Measurements from ENCODE around the gene ATG14. TPM values are rescaled to one million over a fixed set of nuclear protein-coding genes. Genes with fewer than 3 reads are reported as not detected.

ATG14 gene
- total and polyA plus RNA-seq, 2 experiments from 2014 or later: 7.3 to 15.2 TPM

- no peak for DNase-seq (ENCODE audit: low spot score)
- Histone ChIP-seq H3K4me2 (no peak overlapping the region), H3K27me3 (ENCODE audit: insufficient read depth) (no peaks in the 10 kb centered on the region), H2AFZ (no peak overlapping the region), H3K9me2 (ENCODE audit: insufficient read depth) (no peaks in the 10 kb centered on the region), H3K36me3 (ENCODE audit: insufficient read depth) (no peaks in the 10 kb centered on the region), H3F3A (replicated peaks; ENCODE audit: low read depth) (no peaks in the 10 kb centered on the region), H3K79me2 (replicated peaks; ENCODE audit: insufficient read depth) (no peaks in the 10 kb centered on the region), H3K4me3 (no peak overlapping the region), H3K27ac (ENCODE audit: low read depth) (no peak overlapping the region), H4K20me1 (replicated peaks; ENCODE audit: insufficient read depth) (no peaks in the 10 kb centered on the region), H3K4me1 (ENCODE audit: insufficient read depth) (no peaks in the 10 kb centered on the region; the same call in 1 of the 2 replicates)
- Mint-ChIP-seq H3K4me3 (no peak overlapping the region), H3K36me3 (ENCODE audit: low read depth) (peaks cover 6% of the 10 kb centered on the region), H3K9me3 (peaks cover 18% of the 10 kb centered on the region), H3K27ac (no peak overlapping the region), H3K4me1 (peaks cover 14% of the 10 kb centered on the region), H3K27me3 (ENCODE audit: insufficient read depth, low read depth, poor library complexity) (peaks cover 1% of the 10 kb centered on the region)
- TF ChIP-seq ZNF331 (CRISPR knock-in tag; IDR thresholded peaks at IDR 0.05; ENCODE audit: low read depth): no peak
- TF ChIP-seq POLR2AphosphoS5 (IDR thresholded peaks at IDR 0.05; ENCODE audit: low read depth): no peak
- no peak for TF ChIP-seq NANOG (IDR thresholded peaks at IDR 0.05; ENCODE audit: borderline replicate concordance)
- TF ChIP-seq CREB1 (CRISPR knock-in tag; IDR thresholded peaks at IDR 0.05; ENCODE audit: low read depth): no peak
- TF ChIP-seq ZNF462 (CRISPR knock-in tag; IDR thresholded peaks at IDR 0.05): no peak
- TF ChIP-seq STAT1 (IDR thresholded peaks at IDR 0.05; ENCODE audit: unreplicated experiment): no peak
- no peak for TF ChIP-seq CTCF (conservative IDR thresholded peaks at IDR 0.05; ENCODE audit: low read depth in 2 of 2)
- TF ChIP-seq EZH2phosphoT487 (IDR thresholded peaks at IDR 0.05; ENCODE audit: unreplicated experiment): no peak
- no peak for TF ChIP-seq ZNF114 (CRISPR knock-in tag; IDR thresholded peaks at IDR 0.05)
- no peak for TF ChIP-seq REST (IDR thresholded peaks at IDR 0.05; ENCODE audit: unreplicated experiment)
- TF ChIP-seq EZH2 (IDR thresholded peaks at IDR 0.05; ENCODE audit: low read depth, unreplicated experiment): no peak
- TF ChIP-seq ETS1 (IDR thresholded peaks at IDR 0.05): no peak
- no peak for TF ChIP-seq JUNB (IDR thresholded peaks at IDR 0.05; ENCODE audit: unreplicated experiment)
- no peak for ATAC-seq
These were observed 45.9 kb upstream of the ATG14 start for GRCh38 chr14:55457496-55457895.

All from GM23338 (cell line).